ENCODE results near the gene FZD7.

FZD7 gene

GRCh38 chr2:202033317-202034248, at the start of gene FZD7:
TSS of gene FZD7 (plus strand) at chr2:202033855. CDS start at chr2:202034648, 793 bp downstream.
- DNase-seq: no peak

DNA sequence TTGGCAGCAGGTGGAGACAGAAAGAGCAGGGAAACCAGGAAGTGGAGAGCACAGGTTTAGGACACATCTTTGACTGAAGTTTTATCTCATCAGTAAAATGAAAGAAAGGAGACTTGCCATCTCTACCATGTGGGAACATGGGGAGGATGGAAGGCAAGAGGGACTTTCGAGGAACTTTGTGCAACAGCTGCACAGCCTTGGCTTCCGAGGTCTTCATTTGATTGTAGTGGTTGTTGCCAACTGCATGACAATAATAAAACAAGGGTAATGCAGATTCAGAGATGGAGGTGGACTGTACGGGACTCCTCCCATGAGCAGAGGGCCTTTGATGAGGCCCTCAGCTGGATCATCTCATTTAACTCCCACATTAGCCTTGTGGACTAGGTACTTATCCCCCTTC, 49.3 kb upstream of the FZD7 start:
- no peak for DNase-seq

DNA sequence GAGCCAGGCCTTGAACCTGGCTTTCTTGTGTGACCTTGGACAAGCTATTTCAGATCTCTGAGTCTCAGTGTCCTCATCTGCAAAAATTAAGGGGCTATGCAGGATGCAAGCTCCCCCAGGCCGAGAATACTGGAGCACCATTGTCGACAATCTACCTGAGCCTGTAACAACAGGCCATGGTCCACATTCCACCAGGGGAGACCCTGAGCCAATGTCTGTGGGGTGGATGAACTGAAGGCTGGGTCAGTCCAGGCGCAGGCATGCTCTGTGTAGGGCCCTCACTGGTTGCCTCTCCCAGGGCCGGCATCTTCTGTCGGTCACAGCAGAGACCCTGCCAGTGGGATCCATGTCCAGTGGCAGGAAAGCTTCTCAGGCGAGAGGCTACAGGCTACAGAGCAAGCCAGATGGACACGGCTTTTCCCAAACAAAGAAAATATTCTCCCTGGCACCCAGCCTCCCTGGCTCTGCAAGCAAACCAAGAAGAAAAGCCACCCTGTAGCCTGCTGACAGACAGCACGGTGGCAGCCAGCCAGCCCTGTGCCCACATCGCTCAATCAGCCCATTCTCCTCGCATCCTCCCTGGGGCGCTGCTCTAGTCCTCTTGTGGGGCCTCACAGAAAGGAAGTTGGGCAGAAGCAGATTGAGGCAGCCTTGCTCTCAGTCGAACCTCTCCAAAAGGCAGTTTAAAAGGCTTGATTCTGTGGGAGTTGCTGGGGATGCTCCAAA, 48.7 kb upstream of the FZD7 start:
- no peak for DNase-seq

- DNase-seq: no peak
These were observed 47.8 kb upstream of the FZD7 start for GRCh38 chr2:201985728-201986462.

- no peak for DNase-seq
These were observed 47.3 kb upstream of the FZD7 start for GRCh38 chr2:201986463-201986735.

DNA sequence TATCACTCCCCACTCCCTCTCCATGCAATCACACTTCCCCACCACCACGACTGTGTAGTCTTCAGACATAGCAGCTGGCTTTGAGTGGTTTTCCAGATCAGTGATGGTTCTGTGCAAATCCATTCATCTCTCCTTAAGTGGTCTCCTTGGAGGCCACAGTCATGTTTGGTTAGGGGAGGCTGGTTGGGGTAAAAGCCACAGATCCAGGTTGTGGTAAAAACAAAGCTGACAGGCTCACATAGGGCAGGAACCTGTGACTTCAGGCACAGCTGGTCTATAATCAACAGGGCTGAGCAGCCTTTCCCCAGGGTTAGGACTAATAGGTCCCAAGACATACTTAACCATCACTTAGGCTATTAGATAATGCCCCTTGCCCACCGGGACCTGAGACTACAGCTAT, 46.2 kb upstream of the FZD7 start:
- no peak for DNase-seq

DNA sequence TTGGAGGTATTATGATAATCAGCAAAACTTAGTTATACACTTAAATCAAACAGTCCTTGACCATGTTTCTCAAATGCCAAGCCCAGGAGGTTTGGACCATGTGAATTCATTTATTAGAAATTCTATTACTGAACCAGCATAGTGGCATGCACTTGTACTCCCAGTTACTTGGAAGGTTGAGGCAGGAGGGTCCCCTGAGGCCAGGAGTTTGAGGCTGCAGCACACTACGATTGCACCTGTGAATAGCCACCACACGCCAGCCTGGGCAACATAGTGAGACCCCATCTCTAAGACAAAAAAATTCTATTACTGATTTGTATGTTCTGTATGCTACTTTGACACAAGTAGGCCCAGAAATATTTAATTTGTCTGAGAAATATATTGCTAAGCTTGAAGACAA, 43.6 kb upstream of the FZD7 start:
- no peak for DNase-seq

- DNase-seq: no peak
These were observed 40.7 kb upstream of the FZD7 start for GRCh38 chr2:201992960-201993359.

GRCh38 chr2:201994973-201995638, 38.5 kb upstream of the FZD7 start:
- DNase-seq: no peak

DNA sequence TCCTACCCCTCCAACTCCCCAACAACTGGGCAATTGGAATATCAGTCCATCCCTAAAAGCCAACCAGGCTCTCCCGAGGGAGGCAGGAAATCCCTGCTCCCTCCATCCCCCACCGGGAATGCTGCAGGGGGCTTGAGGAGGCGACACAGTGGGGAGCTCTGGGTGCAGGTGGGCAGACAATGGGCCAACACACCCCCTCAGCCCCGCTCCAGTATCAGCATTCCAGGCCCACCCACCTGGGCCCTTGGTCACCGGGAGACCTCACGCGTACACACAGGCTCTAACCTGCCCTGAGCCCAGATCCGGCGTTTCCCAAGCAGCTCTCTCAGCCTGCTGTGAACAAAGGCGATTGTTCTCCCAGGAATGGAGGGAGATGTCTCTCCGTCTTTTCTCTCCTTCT, 37.6 kb upstream of the FZD7 start:
- no peak for DNase-seq

DNA sequence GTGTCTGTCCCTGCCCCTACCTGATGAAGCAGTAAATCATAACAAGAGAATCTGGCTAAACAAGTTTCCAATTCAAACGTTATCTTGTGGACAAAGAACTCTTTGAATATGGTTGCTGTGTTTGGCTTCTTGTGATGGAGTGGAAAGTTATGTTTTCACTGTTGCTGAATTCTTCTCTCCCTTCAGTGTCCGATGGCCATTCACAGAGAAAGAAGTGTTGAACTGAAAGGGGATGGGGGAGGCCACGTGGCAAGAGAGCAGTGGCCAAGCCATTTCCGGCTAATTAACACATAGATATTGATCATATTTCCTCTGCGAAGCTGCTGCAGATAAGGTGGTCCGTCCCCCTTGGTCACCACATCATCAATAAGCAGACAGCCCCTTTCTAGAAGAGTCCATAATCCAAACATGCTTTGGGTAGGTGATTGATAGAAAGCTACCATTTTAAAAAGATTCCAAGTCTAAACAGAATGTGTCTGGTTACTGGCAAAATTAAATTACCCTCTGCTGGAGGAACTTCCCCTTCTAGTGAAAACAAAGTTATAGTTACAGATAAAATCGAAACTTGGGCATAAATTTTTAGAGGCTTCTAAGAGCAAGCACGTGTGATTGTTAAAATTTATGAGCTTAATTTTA, 36.9 kb upstream of the FZD7 start:
- no peak for DNase-seq

DNA sequence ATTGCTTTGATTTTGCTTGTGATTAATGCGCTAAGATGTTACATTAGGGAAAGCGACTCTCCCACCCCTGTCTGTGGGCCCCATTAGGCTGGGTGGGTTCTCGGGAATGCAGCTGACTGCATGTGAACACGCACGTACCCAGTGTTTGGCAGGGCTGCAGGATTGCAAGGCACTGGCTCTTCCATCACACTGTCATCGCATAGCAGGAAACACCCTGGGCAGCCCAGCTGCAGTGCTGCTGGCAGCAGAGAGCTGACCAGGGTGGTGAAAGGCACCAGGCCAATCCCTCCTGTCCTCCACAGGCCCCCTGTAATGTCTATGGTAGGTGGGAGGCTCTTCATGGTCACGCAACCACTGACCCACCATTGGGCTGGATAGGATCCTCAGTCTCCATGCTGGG, 34.4 kb upstream of the FZD7 start:
- DNase-seq: no peak

GRCh38 chr2:202001826-202002225, 31.8 kb upstream of the FZD7 start:
- DNase-seq: no peak

- DNase-seq: no peak
These were observed 31.3 kb upstream of the FZD7 start for GRCh38 chr2:202002381-202002780.

GRCh38 chr2:202005272-202005887, 28.3 kb upstream of the FZD7 start:
- no peak for DNase-seq

- no peak for DNase-seq
These were observed 27.4 kb upstream of the FZD7 start for GRCh38 chr2:202006301-202006700.

DNA sequence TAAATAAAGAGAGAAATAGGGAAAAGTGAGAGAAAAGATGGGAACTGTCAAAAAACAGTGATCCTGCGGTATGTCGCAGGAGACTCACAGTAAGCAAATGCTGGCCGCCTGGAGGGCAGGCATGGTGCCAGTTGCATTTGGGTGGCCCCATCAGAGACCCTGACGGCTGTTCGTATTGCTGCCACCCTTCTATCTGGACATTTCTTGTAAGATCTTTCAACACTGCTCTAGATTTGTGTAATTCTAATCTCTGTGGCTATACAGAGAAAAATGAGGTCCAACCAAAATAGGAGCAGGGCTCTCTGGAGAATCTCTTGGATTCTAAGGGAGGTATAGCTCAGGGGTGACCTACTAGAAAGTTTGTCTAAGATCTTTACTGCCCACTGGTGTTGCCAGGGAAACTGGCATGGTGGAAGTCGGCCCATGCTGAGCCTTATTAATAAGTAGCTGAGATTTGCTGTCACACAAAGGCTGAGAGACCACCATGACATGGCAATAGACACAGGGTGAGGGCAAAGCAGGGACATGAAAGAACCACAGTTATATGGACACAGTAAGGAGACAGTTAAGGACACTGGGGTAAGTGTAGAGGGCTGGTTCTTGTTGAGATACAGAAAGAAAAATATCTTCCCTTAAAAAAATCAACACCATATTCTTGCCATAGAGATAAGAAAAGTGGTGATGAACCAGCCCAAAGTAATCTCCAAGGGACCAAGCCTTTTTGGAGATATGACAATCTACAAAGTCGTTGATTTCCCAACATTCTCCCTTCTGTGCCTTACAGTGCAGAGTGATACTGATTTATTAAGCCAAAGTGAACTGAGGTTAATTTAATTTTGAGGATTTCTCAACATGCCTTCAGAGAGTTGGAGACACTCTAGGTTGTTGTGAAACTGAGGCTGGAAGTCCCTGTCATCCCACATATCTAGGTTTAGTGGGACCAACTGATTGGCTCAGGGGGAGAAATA, 26.4 kb upstream of the FZD7 start:
- DNase-seq: no peak

DNA sequence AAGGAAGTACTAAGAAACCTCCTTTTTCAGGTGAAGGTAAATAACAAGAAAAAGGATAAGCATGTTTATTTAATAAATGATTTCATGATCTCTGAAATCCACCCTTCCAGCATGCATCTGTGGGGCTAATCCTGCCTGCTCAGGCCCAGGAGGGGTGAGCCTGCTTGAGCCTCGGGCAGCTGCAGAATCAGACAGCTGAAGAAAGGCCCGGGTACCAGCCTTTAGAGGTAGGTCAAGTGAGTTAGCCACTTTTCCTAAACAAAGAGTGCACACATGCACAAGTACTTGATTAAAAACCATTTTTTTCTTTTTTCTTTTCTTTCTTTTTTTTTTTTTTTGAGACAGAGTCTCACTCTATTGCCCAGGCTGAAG, 25.7 kb upstream of the FZD7 start:
- DNase-seq: no peak

DNA sequence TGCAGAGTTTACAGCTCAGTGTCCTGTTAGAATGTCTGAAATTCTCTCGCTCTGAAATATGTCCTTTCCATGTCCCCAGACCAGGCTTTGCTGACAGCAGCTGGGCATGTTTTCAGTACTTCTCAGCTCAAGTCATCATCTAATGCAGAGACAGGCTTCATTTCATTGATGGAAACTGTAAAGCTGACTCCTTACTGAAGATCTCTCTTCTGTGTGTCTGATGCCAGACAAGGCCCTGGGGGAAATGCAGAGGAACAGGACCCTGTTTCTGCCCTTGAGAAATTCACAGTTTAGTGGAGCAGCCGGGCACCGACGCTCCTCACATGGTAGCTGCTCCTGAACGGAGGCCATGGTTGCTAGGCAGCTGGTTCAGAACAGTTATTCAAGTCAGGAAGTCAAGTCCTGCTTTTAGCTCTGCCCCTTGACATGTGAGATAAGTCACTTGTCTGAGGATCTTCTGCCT, 24.6 kb upstream of the FZD7 start:
- DNase-seq: no peak

GRCh38 chr2:202009581-202009980, 24.1 kb upstream of the FZD7 start:
- no peak for DNase-seq

DNA sequence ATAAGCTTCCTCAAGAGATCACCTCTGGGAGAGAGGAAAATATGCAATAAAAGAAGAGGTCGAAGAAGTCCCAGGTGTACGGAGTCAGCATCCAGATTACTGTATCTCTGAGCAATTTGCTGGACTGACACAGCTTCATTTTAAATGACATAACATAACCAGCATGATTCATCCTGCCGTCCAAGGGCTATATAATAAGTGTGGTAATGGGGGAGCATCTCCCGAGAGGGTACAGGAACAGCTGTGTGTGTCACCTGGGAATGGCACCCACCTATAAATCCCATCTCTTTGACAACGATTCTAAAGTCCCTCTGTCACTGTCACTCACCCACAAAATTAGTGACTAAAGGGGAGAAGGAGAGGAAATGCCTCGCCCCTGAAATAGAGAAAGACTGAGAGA, 19.3 kb upstream of the FZD7 start:
- DNase-seq: no peak
